Measurements from ENCODE around the gene EEF1AKMT1. TPM values are rescaled to one million over a fixed set of nuclear protein-coding genes. Genes with fewer than 3 reads are reported as not detected.

EEF1AKMT1 gene
- total and polyA plus RNA-seq, 10 of the 15 experiments (the other 5 are each of a cell fraction or from before 2014, with no cell fraction given): 7.9 to 44.5 (median 11.0) TPM

- TF ChIP-seq, protein P1, sequence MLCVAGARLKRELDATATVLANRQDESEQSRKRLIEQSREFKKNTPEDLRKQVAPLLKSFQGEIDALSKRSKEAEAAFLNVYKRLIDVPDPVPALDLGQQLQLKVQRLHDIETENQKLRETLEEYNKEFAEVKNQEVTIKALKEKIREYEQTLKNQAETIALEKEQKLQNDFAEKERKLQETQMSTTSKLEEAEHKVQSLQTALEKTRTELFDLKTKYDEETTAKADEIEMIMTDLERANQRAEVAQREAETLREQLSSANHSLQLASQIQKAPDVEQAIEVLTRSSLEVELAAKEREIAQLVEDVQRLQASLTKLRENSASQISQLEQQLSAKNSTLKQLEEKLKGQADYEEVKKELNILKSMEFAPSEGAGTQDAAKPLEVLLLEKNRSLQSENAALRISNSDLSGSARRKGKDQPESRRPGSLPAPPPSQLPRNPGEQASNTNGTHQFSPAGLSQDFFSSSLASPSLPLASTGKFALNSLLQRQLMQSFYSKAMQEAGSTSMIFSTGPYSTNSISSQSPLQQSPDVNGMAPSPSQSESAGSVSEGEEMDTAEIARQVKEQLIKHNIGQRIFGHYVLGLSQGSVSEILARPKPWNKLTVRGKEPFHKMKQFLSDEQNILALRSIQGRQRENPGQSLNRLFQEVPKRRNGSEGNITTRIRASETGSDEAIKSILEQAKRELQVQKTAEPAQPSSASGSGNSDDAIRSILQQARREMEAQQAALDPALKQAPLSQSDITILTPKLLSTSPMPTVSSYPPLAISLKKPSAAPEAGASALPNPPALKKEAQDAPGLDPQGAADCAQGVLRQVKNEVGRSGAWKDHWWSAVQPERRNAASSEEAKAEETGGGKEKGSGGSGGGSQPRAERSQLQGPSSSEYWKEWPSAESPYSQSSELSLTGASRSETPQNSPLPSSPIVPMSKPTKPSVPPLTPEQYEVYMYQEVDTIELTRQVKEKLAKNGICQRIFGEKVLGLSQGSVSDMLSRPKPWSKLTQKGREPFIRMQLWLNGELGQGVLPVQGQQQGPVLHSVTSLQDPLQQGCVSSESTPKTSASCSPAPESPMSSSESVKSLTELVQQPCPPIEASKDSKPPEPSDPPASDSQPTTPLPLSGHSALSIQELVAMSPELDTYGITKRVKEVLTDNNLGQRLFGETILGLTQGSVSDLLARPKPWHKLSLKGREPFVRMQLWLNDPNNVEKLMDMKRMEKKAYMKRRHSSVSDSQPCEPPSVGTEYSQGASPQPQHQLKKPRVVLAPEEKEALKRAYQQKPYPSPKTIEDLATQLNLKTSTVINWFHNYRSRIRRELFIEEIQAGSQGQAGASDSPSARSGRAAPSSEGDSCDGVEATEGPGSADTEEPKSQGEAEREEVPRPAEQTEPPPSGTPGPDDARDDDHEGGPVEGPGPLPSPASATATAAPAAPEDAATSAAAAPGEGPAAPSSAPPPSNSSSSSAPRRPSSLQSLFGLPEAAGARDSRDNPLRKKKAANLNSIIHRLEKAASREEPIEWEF (IDR thresholded peaks at IDR 0.05; ENCODE audit: insufficient replicate concordance, low read depth, low read length): no peak
- no peak for TF ChIP-seq STAT1 (conservative IDR thresholded peaks at IDR 0.05)
- TF ChIP-seq POLR2AphosphoS2 (IDR thresholded peaks at IDR 0.05; ENCODE audit: low read depth, low read length): no peak
- no peak for TF ChIP-seq BMI1 (IDR thresholded peaks at IDR 0.05; ENCODE audit: borderline replicate concordance)
These were observed 15.9 kb upstream of the EEF1AKMT1 start (continued) for GRCh38 chr13:20789665-20790064.

DNA sequence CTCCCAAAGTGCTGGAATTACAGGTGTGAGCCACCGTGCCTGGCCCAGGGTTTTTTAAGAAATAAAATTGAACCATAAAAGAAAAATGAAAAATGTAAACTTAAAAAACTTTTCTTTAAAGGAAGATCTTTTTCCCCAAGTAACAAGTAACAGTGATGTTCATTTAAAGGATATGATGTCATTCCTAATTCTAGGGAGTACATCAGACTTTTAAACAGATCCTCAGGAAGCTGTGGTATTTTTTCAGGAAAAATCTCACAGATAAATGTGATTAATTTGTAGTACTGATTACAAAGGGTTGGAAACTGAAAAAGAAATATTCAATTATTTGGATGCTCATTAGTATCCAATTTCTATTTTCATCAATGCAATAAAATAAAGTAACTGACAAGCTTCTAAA lies 14.6 kb upstream of the EEF1AKMT1 start:
- Histone ChIP-seq H3K4me2 (ENCODE audit: control insufficient read depth, insufficient read depth) (no peak overlapping the region), H3K4me3 (no peak overlapping the region), H4K20me1 (ENCODE audit: control insufficient read depth, insufficient read depth) (no peaks in the 10 kb centered on the region), H3K4me1 (ENCODE audit: control insufficient read depth, insufficient read depth, low read length) (no peaks in the 10 kb centered on the region), H3K9me3 (replicated peaks; ENCODE audit: control insufficient read depth, insufficient read depth, low read length) (no peaks in the 10 kb centered on the region), H3K9ac (ENCODE audit: control insufficient read depth, insufficient read depth, low read length) (no peak overlapping the region), H3K36me3 (ENCODE audit: control insufficient read depth in 2 of 2, insufficient read depth in 2 of 2, low read length in 1 of 2) (peaks cover 0 to 7% of the 10 kb centered on the region in 2 experiments), H2AFZ (ENCODE audit: control insufficient read depth, low read depth, low read length) (no peak overlapping the region), H3K27me3 (replicated peaks in 1 of 2; ENCODE audit: control insufficient read depth in 2 of 2, insufficient read depth in 2 of 2, low read length in 1 of 2) (no peaks in the 10 kb centered on the region), H3K27ac (ENCODE audit: control insufficient read depth, insufficient read depth) (no peak overlapping the region), H3K79me2 (ENCODE audit: control insufficient read depth, insufficient read depth, low read length) (no peaks in the 10 kb centered on the region)
- ATAC-seq (no peak), DNase-seq (ENCODE audit: low read depth, low spot score) (no peak), FAIRE-seq (no peak)
- SMC1A ChIA-PET (ENCODE audit: uncharacterized antibody, unreplicated experiment): interaction anchor here (1.0 to 2.4 kb wide), 2 partner anchors 14 to 77 kb away, joined by 3 to 6 read pairs; partner anchors contain the start of gene EEF1AKMT1
- 100% methylated on average over 1 of the region's 1 CpG for WGBS (ENCODE audit: insufficient coverage, insufficient replicate concordance, low lambda C conversion rate, missing lambda C conversion rate)
- TF ChIP-seq ESRRA (IDR thresholded peaks at IDR 0.05; ENCODE audit: low read length): no peak
- TF ChIP-seq BACH1 (IDR thresholded peaks at IDR 0.05; ENCODE audit: borderline replicate concordance): no peak
- no peak for TF ChIP-seq ATF7 (IDR thresholded peaks at IDR 0.05; ENCODE audit: low read depth)
- TF ChIP-seq ZBED1 (IDR thresholded peaks at IDR 0.05; ENCODE audit: borderline replicate concordance): no peak
- no peak for TF ChIP-seq NFYB (IDR thresholded peaks at IDR 0.05; ENCODE audit: insufficient read depth, low read depth, low read length)
- in situ Hi-C loops (cut with MboI): no loop called here
- CTCF ChIA-PET: no interaction called here
- intact Hi-C loops (cut with micrococcal nuclease; ENCODE audit: unreplicated experiment): no loop called here
- BruUV-seq (replicated peaks): no TSS peak
- RAD21 ChIA-PET (ENCODE audit: unreplicated experiment): no interaction called here
- POLR2A ChIA-PET: no interaction called here

Measured in GM12878 (cell line).